H1 (cell line): Measurements from ENCODE around the gene IFI16. TPM values are rescaled to one million over a fixed set of nuclear protein-coding genes. Genes with fewer than 3 reads are reported as not detected.

ENCODE experiments used
- RFX5 ChIP-seq: IDR thresholded peaks from 2 replicates; pipeline ENCODE4 v1.6.1; 2011; ENCODE audit warnings: low read depth, low read length, improper control_type of control experiment, borderline replicate concordance
- polyA plus RNA-seq, 7 experiments: library from polyadenylated mRNA; depleted of rRNA in 3 of 7; stranded (reverse) in 5 of 7; unstranded in 2 of 7; fragments of >200 nt in 5 of 7; fragments of 200-250 nt in 2 of 7; gene quantifications; 1 replicate in 5 of 7; 2 replicates in 1 of 7; 4 replicates in 1 of 7; pipeline versions ENCODE4 v1.2.1 to v1.2.3, GENCODE V29; 2011 to 2013; ENCODE audit warnings: missing spikeins in 2 of 7, mixed read lengths in 2 of 7
- total RNA-seq: library from RNA; stranded (reverse); fragmentation: NEBNext Ultra II Directional; extraction: Animal tissue kit (Norgen Biotek cat#: 25700); gene quantifications from 2 replicates; pipeline ENCODE4 v1.2.1, GENCODE V29; 2021

The IFI16 gene
- total and polyA plus RNA-seq, 2 of the 8 experiments (the other 6 are each of a cell fraction or from before 2014, with no cell fraction given): 0.63 to 0.74 TPM

- TF ChIP-seq RFX5: no peak
Measured at GRCh38 chr1:159054427-159054826, 44.7 kb downstream of the IFI16 start (continued).
